ENCODE measurements around the gene ASXL1. TPM values are rescaled to one million over a fixed set of nuclear protein-coding genes. Genes with fewer than 3 reads are reported as not detected.

ASXL1 gene
- total and polyA plus RNA-seq, 9 of the 15 experiments (the other 6 are each of a cell fraction or from before 2014, with no cell fraction given), result 6.5 to 65.3 (median 32.3) TPM

DNA sequence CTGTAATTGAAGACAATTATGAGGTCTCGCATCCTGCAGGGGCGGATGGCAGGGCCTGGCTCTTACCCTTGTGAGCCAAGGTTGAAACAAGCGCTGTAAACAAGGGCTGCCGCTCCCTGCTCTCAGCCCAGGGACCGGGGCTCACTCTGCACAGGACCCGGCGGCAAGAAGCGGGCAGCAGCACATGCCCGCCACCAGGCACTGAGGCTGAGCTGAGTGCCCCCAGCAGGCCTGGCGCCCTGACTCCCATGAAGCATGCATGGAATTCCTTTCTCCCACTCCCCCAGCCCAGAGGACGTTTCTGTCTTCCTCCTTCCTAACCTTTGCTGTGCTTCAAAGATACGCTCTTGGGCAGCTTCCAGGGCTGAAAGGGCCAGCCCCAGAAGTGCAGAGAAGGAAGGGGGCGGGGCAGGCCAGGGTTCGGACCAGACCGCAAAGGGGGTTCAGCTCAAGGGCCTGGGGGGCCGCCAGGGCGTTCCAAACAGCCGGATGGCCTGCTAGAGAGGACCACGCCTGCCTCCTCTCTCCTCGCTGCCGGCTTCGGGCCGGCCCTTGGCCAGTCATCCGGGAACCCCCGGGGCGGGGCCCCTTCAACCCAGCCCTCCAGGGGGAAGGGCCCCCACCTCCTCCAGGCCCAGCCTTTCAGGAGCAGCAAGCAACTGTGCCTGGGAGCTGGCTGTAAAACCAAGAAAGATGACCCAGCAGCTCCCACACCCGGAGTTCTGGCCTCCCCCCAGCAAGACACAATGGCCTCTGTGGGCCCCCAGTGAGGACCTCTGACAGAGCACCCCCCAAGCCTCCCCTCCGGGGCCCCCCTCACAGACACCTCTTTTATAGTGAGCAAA lies 117.1 kb downstream of the ASXL1 start (continued):
- TF ChIP-seq, protein P1, sequence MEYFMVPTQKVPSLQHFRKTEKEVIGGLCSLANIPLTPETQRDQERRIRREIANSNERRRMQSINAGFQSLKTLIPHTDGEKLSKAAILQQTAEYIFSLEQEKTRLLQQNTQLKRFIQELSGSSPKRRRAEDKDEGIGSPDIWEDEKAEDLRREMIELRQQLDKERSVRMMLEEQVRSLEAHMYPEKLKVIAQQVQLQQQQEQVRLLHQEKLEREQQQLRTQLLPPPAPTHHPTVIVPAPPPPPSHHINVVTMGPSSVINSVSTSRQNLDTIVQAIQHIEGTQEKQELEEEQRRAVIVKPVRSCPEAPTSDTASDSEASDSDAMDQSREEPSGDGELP (CRISPR knock-in tag; IDR thresholded peaks at IDR 0.05; ENCODE audit: borderline replicate concordance), result peak; percentile 76; the same call in 1 of the 2 replicates
- no peak for TF ChIP-seq MAFG (tag; conservative IDR thresholded peaks at IDR 0.05)
- no peak for TF ChIP-seq MCM2 (IDR thresholded peaks at IDR 0.05; ENCODE audit: low read depth)
- TF ChIP-seq SMAD3 (CRISPR knock-in tag; conservative IDR thresholded peaks at IDR 0.05), result peak; percentile 30; the same call in 1 of the 2 replicates
- peak; percentile 26 for TF ChIP-seq KDM5B (IDR thresholded peaks at IDR 0.05; ENCODE audit: insufficient replicate concordance, low read depth, low read length)
- no peak for TF ChIP-seq NCOA4 (IDR thresholded peaks at IDR 0.05; ENCODE audit: partially characterized antibody)
- TF ChIP-seq HDAC1 (IDR thresholded peaks at IDR 0.05), result peak in 1 of 2 experiments; percentile 67; a peak in 1 of 4 replicates
- TF ChIP-seq THRAP3 (IDR thresholded peaks at IDR 0.05; ENCODE audit: borderline replicate concordance), result no peak
- peak; percentile 67 for TF ChIP-seq CBFA2T3 (IDR thresholded peaks at IDR 0.05)
- TF ChIP-seq, protein P2, sequence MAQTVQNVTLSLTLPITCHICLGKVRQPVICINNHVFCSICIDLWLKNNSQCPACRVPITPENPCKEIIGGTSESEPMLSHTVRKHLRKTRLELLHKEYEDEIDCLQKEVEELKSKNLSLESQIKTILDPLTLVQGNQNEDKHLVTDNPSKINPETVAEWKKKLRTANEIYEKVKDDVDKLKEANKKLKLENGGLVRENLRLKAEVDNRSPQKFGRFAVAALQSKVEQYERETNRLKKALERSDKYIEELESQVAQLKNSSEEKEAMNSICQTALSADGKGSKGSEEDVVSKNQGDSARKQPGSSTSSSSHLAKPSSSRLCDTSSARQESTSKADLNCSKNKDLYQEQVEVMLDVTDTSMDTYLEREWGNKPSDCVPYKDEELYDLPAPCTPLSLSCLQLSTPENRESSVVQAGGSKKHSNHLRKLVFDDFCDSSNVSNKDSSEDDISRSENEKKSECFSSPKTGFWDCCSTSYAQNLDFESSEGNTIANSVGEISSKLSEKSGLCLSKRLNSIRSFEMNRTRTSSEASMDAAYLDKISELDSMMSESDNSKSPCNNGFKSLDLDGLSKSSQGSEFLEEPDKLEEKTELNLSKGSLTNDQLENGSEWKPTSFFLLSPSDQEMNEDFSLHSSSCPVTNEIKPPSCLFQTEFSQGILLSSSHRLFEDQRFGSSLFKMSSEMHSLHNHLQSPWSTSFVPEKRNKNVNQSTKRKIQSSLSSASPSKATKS (CRISPR knock-in tag; IDR thresholded peaks at IDR 0.05), result no peak
- TF ChIP-seq ETV5 (CRISPR knock-in tag; IDR thresholded peaks at IDR 0.05; ENCODE audit: low read depth), result peak; percentile 36
- TF ChIP-seq NFE2L1 (tag; IDR thresholded peaks at IDR 0.05; ENCODE audit: borderline replicate concordance, low read depth), result no peak
- no peak for TF ChIP-seq HNRNPUL1 (IDR thresholded peaks at IDR 0.05; ENCODE audit: low read length)
- TF ChIP-seq TAF1 (IDR thresholded peaks at IDR 0.05; ENCODE audit: control insufficient read depth, extremely low read depth, insufficient read depth, low read length, severe bottlenecking), result peak; percentile 45
- TF ChIP-seq MTF1 (CRISPR knock-in tag; IDR thresholded peaks at IDR 0.05; ENCODE audit: borderline replicate concordance), result no peak
- peak; percentile 28; the same call in 1 of the 2 replicates for TF ChIP-seq HDAC2 (IDR thresholded peaks at IDR 0.05)
- no peak; the same call in 1 of the 2 replicates for TF ChIP-seq PHF21A (IDR thresholded peaks at IDR 0.05; ENCODE audit: borderline replicate concordance, low read depth)
- TF ChIP-seq EGR1 (conservative IDR thresholded peaks at IDR 0.05), result no peak
- no peak for TF ChIP-seq DACH1 (IDR thresholded peaks at IDR 0.05; ENCODE audit: partially characterized antibody)
- no peak for TF ChIP-seq PCBP1 (IDR thresholded peaks at IDR 0.05; ENCODE audit: low read depth, low read length, poor library complexity, severe bottlenecking)
- no peak for TF ChIP-seq ETS2 (tag; IDR thresholded peaks at IDR 0.05; ENCODE audit: borderline replicate concordance, poor library complexity, severe bottlenecking)
- no peak for TF ChIP-seq ZNF696 (CRISPR knock-in tag; conservative IDR thresholded peaks at IDR 0.05)
- no peak for TF ChIP-seq ILK (tag; IDR thresholded peaks at IDR 0.05; ENCODE audit: borderline replicate concordance, low read depth)
- TF ChIP-seq ZNF41 (CRISPR knock-in tag; conservative IDR thresholded peaks at IDR 0.05), result no peak
- no peak for TF ChIP-seq ZNF316 (IDR thresholded peaks at IDR 0.05)
